LNCaP clone FGC (cell line): ENCODE results near the gene GRK3.
A peak's percentile ranks its signal among the peaks of the same experiment; 100 is the strongest.

Experiments used
- DNase-seq: peaks from one replicate; pipeline ENCODE4 v3.0.0-alpha.2; 2011; ENCODE audit warnings: low read depth
- H3K4me3 ChIP-seq: 2 replicates; pipeline ENCODE4 v1.5.1; 2011; ENCODE audit warnings: mild to moderate bottlenecking, low read depth, low read length, control low read depth
- TF ChIP-seq, protein P1 (sequence below): IDR thresholded peaks from 2 replicates; pipeline ENCODE4 v1.5.1; 2012; ENCODE audit warnings: mild to moderate bottlenecking; ENCODE audit not compliant: control insufficient read depth, insufficient read depth; ENCODE audit errors: extremely low read depth

Gene GRK3

DNA sequence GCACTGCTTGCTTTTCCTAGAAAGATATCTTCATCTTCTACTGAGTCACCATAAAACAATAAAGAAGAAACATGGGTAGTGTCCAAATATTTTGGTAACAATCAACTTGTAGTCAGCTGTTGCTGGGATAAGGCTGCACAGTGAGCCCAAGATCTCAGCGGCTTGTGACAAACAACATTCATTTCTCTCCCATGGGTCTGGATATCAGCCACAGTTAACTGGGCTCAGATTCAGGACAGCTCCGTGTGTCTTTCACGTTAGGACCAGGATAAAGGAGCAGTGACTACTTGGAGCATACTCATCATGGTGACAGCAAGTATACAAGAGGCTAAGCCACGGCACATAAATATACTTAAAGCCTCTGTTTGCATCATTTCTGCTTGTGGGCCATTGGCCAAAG lies 27.9 kb upstream of the GRK3 start:
- TF ChIP-seq, protein P1, sequence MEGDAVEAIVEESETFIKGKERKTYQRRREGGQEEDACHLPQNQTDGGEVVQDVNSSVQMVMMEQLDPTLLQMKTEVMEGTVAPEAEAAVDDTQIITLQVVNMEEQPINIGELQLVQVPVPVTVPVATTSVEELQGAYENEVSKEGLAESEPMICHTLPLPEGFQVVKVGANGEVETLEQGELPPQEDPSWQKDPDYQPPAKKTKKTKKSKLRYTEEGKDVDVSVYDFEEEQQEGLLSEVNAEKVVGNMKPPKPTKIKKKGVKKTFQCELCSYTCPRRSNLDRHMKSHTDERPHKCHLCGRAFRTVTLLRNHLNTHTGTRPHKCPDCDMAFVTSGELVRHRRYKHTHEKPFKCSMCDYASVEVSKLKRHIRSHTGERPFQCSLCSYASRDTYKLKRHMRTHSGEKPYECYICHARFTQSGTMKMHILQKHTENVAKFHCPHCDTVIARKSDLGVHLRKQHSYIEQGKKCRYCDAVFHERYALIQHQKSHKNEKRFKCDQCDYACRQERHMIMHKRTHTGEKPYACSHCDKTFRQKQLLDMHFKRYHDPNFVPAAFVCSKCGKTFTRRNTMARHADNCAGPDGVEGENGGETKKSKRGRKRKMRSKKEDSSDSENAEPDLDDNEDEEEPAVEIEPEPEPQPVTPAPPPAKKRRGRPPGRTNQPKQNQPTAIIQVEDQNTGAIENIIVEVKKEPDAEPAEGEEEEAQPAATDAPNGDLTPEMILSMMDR: no peak
- DNase-seq: no peak
- H3K4me3 ChIP-seq: no peak overlapping the region

DNA sequence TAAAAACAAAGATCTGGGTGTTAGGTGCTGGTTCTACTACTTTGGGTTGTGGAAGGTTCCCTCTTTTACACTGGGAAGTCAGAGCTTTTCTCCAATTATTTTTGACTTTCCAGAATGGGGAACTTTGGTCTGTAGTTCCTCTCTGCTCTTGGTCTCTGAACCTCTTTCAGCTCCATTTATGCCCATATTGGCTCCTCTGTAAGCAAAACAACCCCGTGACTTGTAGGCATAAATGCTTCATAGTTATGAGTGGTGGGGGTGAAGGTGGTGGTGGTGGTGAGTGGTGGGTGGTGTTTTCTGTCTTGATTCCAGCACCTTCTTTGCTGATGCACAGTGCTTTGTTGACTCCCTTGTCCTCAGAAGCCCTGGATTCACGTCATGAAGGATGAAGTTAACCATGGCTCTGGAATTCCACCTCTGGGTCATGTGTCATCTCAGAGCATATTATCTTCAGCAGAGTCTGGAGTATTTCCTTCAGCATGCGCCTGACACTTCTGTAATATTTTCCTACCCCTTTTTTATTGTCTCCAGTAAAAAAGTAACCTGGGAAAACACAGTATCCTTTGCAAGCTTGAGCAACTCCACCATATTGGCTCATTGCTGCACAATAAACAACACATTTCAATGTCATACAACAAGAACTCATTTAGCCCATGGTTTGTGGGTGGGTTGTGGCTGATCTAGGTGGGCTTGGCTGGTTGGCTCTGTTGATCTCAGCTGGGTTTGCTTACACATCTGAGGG lies 24.1 kb upstream of the GRK3 start:
- DNase-seq: no peak
- TF ChIP-seq, protein P1: no peak
- no peak overlapping the region for H3K4me3 ChIP-seq

DNA sequence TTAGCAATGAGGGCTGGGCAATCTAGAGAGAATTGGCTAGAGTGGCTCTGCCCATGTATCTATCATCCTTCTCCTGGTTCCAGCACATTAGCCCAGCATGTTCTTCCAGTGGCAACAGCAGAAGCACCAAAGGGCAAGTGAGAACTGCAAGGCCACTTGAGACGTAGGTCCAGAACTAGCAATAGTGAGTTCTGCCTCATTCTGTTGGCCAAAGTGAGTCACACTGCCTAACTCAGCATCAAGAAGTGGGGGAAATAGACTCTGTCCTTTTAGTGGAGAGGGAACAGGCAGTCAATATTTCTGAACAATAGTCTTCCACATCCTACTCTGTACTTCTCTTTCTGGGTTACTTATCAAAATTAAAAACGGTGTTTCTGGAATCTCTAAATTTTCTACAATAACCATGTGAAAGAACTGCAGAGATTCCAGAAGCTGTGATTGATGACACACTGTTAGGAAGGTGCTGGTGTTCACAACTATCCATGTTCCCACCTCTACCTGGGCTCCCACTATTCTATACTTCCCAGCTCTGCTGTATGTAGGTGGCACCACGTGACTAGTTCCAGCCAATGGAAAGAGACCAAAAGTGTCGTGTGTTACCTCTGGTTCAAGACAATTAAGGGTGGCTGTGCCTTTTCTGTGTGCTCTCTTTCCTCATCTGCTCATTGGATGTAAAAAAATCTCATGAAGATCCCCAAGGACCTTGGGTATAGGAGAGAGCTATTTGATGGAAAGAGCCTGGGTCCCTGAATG lies 23.4 kb upstream of the GRK3 start:
- TF ChIP-seq, protein P1: no peak

DNA sequence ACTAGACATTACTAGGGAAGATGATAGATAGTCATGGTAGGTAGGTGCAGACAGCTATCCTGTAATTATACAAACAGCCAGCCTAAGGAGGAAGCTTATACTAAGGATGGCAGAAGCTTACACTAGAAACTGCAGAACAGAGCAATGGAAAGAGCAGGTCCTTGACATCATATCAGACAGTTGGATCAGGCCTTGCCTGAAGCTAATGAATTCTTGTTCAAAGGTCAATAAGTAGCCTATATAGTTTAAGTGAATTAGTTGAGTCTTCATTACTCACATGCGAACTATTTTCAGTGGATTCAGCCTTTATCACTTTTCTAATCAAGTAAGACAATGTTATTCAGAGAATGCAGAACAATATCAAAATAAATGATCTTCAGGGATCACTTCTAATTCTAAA lies 22.3 kb upstream of the GRK3 start:
- TF ChIP-seq, protein P1: no peak
- DNase-seq: no peak
- no peak overlapping the region for H3K4me3 ChIP-seq

More for the DNA sequence above, 23.4 kb upstream of the GRK3 start:
- no peak for DNase-seq
- H3K4me3 ChIP-seq: no peak overlapping the region

DNA sequence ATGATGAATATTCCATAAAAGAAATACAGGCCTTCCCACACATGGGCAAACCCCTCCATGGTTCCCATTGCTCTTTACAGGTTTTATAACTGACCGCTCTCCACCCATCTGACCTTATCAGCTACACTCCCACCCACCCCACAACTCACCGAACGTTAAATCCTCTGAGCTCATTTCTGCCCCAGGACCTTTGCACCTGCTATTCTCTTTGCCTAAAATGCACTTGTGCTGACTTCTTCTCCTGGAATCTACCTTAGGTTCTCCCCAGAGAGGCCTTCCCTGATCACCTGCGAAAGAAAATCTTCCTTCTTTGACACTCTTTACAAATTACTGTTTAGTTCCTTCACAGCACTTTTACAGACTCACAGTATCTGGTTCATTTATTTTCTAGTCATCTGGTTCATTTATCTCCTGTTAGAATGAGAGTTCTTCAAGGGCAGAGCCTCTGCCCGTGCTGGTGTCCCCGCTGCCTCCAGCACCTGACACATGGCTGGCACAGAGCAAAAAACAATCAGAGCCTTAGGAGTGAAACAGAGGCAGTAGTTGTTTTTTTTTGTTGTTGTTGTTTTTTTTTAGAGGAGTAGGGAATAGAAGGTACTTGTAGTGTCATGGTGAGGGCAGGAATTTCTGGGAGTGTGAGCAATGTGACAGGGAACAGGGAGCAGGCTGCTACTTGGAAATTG lies 21.6 kb upstream of the GRK3 start:
- TF ChIP-seq, protein P1: no peak

DNA sequence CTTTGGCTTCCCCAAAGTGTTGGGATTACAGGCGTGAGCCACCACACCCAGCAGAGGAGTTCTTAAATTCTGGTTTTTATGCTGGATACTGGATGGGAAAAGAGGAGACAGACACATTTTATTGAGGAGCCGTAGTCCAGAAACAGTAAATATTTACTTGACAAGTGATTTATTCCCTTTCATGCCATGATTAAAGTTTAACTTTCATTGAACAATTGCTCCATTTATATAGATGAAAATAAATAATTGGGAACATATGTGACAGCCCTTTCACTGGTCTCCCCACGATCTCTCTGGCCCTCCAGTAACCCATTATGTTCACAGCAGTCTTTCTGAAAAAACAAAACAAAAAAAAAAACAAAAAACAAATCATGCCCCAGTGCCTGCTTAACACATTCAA lies 19.3 kb upstream of the GRK3 start:
- H3K4me3 ChIP-seq: no peak overlapping the region
- peak; percentile 44 for DNase-seq
- TF ChIP-seq, protein P1: no peak

More for the DNA sequence above, 21.6 kb upstream of the GRK3 start:
- DNase-seq: no peak
- H3K4me3 ChIP-seq: no peak overlapping the region
